NCI-H345 treated with DMSO at 0.1 percent for 48 hours (cell line): ENCODE results near the gene SCAPER.

ENCODE experiments used
- DNase-seq: peaks from one replicate; lab custom pipeline; 2025; ENCODE audit not compliant: unreplicated experiment; lab: John Stamatoyannopoulos, UW

Gene SCAPER

GRCh38 chr15:76905013-76905839 is at the start of gene SCAPER:
Gene SCAPER, minus strand, starts transcription at chr15:76905340. Its CDS starts 21,523 bp downstream, at chr15:76883817.
- DNase-seq, result peak; percentile 41

GRCh38 chr15:76954744-76955143 is 49.6 kb upstream of the SCAPER start:
- no peak for DNase-seq

- DNase-seq, result no peak
These were observed 48.8 kb upstream of the SCAPER start for GRCh38 chr15:76953913-76954312.

- DNase-seq, result no peak
These were observed 46.1 kb upstream of the SCAPER start for GRCh38 chr15:76951220-76951619.

- no peak for DNase-seq
These were observed 42.3 kb upstream of the SCAPER start for GRCh38 chr15:76947454-76947853.

- DNase-seq, result no peak
These were observed 40.5 kb upstream of the SCAPER start for GRCh38 chr15:76945494-76946093.

- no peak for DNase-seq
These were observed 37.2 kb upstream of the SCAPER start for GRCh38 chr15:76942331-76942730.

GRCh38 chr15:76941636-76942035 is 36.5 kb upstream of the SCAPER start:
- no peak for DNase-seq

GRCh38 chr15:76939715-76940114 is 34.6 kb upstream of the SCAPER start:
- no peak for DNase-seq

GRCh38 chr15:76938752-76939151 is 33.6 kb upstream of the SCAPER start:
- no peak for DNase-seq

GRCh38 chr15:76936671-76937070 is 31.5 kb upstream of the SCAPER start:
- DNase-seq, result no peak

GRCh38 chr15:76935620-76936019 is 30.5 kb upstream of the SCAPER start:
- DNase-seq, result no peak

- no peak for DNase-seq
These were observed 27.2 kb upstream of the SCAPER start for GRCh38 chr15:76932135-76932966.

GRCh38 chr15:76931397-76932134 is 26.4 kb upstream of the SCAPER start, which contains the start of gene RCN2:
Gene RCN2, plus strand, starts transcription at chr15:76931749. Its CDS starts 93 bp downstream, at chr15:76931842.
- peak; percentile 79 for DNase-seq

GRCh38 chr15:76930831-76931396 is 25.8 kb upstream of the SCAPER start:
- DNase-seq, result no peak

GRCh38 chr15:76929011-76929760 is 24.0 kb upstream of the SCAPER start:
- no peak for DNase-seq

GRCh38 chr15:76928201-76928600 is 23.1 kb upstream of the SCAPER start:
- DNase-seq, result no peak

- no peak for DNase-seq
These were observed 11.2 kb upstream of the SCAPER start for GRCh38 chr15:76916369-76916768.

- DNase-seq, result no peak
These were observed 8.6 kb upstream of the SCAPER start for GRCh38 chr15:76913737-76914136.

- no peak for DNase-seq
These were observed 7.3 kb upstream of the SCAPER start for GRCh38 chr15:76912430-76912829.
